Gastroesophageal sphincter (tissue), 4 donors: Measurements from ENCODE around the gene NAPEPLD. TPM values are rescaled to one million over a fixed set of nuclear protein-coding genes. Genes with fewer than 3 reads are reported as not detected.
A peak's percentile ranks its signal among the peaks of the same experiment; 100 is the strongest.
"Not testable (repeated sequence)": the region's sequence is repeated elsewhere in the genome, so short reads cannot be mapped to it uniquely, and the experiment has no call there.

Source experiments
- ATAC-seq: fragments of 150-250 bp; one replicate; pipeline ENCODE4 v1.9.1; 2016; ENCODE audit warnings: mild to moderate bottlenecking, moderate library complexity
- H3K27ac ChIP-seq, 4 donors: fragments of 200-600 bp; sonication (generic) in 3 of 4; 1 replicate in 3 of 4; 2 replicates in 1 of 4; pipeline ENCODE4 v1.5.1; 2016 to 2019
- H3K27me3 ChIP-seq: fragments of 200-600 bp; sonication (generic); one replicate; pipeline ENCODE4 v1.5.1; 2019
- H3K36me3 ChIP-seq, 2 donors: fragments of 200-600 bp; sonication (generic); one replicate each; pipeline ENCODE4 v1.5.1; 2019; ENCODE audit warnings: control low read depth in 1 of 2
- H3K4me1 ChIP-seq, 3 donors: fragments of 200-600 bp; sonication (generic); 1 replicate in 2 of 3; 2 replicates in 1 of 3; pipeline ENCODE4 v1.5.1; 2016 to 2019; ENCODE audit warnings: control low read depth in 2 of 3
- H3K4me3 ChIP-seq, 2 donors: fragments of 200-600 bp; sonication (generic); one replicate each; pipeline ENCODE4 v1.5.1; 2019; ENCODE audit warnings: mild to moderate bottlenecking in 1 of 2, moderate library complexity in 1 of 2
- H3K9me3 ChIP-seq, 3 donors: fragments of 200-600 bp; sonication (generic); one replicate each; pipeline ENCODE4 v1.5.1; 2017 to 2019; ENCODE audit warnings: control low read depth in 2 of 3
- EP300 ChIP-seq: sonication (generic); formaldehyde crosslinking; IDR thresholded peaks from one replicate; pipeline ENCODE4 v1.6.1; 2017; ENCODE audit warnings: antibody characterized with exemption, mild to moderate bottlenecking
- POLR2A ChIP-seq, 2 donors: fragments of 450-650 bp; IDR thresholded peaks; one replicate each; pipeline ENCODE4 v1.6.1; 2017; ENCODE audit warnings: antibody characterized with exemption in 2 of 2, mild to moderate bottlenecking in 2 of 2, moderate library complexity in 1 of 2
- POLR2AphosphoS5 ChIP-seq: sonication (generic); formaldehyde crosslinking; IDR thresholded peaks from one replicate; pipeline ENCODE4 v1.6.1; 2017; ENCODE audit warnings: antibody characterized with exemption
- WGBS, 2 donors: methylation state at CpG; one replicate each; pipeline ENCODE4 v1.1.5; 2018; ENCODE audit warnings: low coverage in 1 of 2; 5-methylcytosine and 5-hydroxymethylcytosine counted together
- total RNA-seq, 4 donors: library from RNA; depleted of rRNA; stranded (reverse); fragments of >200 nt; gene quantifications; one replicate each; pipeline ENCODE4 v1.1.0, GENCODE V29; 2016
- TF ChIP-seq, protein P1 (sequence below), 4 experiments: fragments of 200-600 bp in 2 of 4; fragments of 450-650 bp in 2 of 4; sonication (generic) in 1 of 4; IDR thresholded peaks; one replicate each; pipeline ENCODE4 v1.5.1; 2017 to 2019; ENCODE audit warnings: antibody characterized with exemption in 4 of 4, mild to moderate bottlenecking in 2 of 4, moderate library complexity in 2 of 4

The NAPEPLD gene
- 10 to 100 TPM in 1 of 4 donors, 1 to 10 TPM in 3; 7.1 to 19.1 (median 7.3) TPM for total RNA-seq

DNA sequence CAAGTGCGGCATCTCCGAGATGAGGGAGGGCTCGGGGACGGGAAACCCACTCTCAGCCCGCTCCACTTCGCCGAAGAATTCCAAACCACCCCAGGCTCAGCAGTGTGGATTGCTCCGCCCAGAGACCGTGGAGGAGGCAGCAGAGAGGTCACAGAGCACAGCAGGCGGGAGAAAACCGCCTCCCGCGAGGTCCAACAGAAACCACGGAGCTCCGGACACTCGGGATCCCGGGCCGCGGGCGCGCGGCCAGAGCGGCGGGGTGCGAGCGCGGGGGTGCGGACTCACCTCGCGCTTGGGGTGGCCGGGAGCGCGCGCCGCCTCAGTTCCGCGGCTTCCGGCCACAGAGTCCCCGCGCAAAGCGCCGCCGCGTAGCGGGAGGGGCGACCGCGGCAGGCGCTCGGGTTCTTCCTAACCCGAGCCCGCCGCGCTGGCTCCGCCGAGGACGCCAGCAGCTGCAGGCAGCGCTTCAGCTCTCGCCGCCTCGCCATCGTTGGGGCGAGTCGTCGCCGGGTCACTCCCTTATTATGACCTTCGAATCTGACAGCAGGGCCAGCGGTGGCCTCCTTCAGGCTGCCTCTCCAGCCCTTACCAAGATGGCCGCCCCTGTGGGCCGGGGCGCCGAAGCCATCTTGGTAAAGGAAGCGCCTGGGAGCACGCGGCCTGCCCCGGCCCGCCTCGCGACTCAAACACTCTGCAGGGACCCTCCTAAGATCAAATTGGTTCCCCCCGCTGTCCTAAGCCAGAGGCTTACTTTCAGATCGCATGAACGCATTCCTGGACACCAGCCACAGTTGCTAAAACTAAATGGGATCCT lies at the start of gene NAPEPLD:
TSS of gene NAPEPLD (minus strand) at position 106 of the 814 bp plus-strand sequence. CDS start 20,323 bp downstream, outside the sequence.
- Histone ChIP-seq H3K27ac (peak within 1 kb of the TSS; percentile 82 to 95 (median 94)), H3K4me3 (peak within 1 kb of the TSS; percentile 67 to 74), H3K9me3 (no peaks in the 10 kb centered on the region), H3K36me3 (no peaks in the 10 kb centered on the region), H3K4me1 (peaks cover 4 to 41% (median 6%) of the 10 kb centered on the region in 3 donors), H3K27me3 (no peaks in the 10 kb centered on the region)
- peak; percentile 96 for ATAC-seq
- TF ChIP-seq EP300 (no peak), POLR2A (IDR thresholded peaks at IDR 0.05) (peak; percentile 48 to 52), POLR2AphosphoS5 (peak; percentile 52)
- TF ChIP-seq, protein P1, sequence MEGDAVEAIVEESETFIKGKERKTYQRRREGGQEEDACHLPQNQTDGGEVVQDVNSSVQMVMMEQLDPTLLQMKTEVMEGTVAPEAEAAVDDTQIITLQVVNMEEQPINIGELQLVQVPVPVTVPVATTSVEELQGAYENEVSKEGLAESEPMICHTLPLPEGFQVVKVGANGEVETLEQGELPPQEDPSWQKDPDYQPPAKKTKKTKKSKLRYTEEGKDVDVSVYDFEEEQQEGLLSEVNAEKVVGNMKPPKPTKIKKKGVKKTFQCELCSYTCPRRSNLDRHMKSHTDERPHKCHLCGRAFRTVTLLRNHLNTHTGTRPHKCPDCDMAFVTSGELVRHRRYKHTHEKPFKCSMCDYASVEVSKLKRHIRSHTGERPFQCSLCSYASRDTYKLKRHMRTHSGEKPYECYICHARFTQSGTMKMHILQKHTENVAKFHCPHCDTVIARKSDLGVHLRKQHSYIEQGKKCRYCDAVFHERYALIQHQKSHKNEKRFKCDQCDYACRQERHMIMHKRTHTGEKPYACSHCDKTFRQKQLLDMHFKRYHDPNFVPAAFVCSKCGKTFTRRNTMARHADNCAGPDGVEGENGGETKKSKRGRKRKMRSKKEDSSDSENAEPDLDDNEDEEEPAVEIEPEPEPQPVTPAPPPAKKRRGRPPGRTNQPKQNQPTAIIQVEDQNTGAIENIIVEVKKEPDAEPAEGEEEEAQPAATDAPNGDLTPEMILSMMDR (IDR thresholded peaks at IDR 0.05), result peak in 1 of 4 experiments; percentile 27
- WGBS, 2 donors, result 6 to 16% methylated on average over 6 to 7 of the region's 82 CpGs

DNA sequence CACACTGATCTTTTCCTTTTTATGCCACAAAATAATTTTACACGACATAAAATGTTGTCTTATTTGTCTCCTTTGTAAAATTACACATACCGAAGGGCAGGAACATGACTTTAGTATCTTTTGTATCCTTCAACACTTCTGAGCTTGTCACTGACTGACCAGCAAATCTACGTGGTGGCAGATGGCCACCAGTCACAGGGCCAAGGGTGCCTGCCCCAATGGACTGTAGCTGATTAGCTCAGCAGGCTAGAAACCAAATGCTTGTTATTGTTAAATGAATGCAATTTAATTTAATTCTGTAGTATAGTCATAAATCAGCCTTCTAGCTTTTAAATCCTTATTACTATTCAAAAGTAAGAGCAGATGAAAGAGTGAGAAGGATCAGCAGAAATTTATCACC lies 49.2 kb upstream of the NAPEPLD start:
- WGBS, 2 donors, result 42 to 76% methylated on average over 3 of the region's 3 CpGs
- H3K9me3 ChIP-seq, ATAC-seq, H3K4me1 ChIP-seq, H3K4me3 ChIP-seq, H3K27me3 ChIP-seq, H3K27ac ChIP-seq, H3K36me3 ChIP-seq: not testable (repeated sequence)

DNA sequence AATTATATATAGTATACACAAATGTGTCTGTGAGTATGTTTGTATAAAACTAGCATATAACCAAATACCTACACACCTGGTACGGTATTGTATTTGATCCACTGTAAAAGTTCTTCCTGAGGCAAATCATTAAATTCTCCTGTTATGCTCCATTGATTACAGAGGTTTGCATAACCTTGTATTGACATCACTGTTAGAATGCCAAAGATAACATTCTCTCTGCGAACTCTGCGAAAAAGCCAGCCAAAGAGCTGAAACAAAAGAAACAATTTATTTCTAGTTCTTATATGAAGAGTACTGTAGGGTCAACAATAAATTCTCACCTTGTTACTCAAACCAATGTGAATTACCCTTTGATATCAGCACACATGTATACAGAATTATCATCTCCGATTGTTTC lies 46.5 kb upstream of the NAPEPLD start:
- not testable (repeated sequence) for H3K9me3 ChIP-seq, H3K4me1 ChIP-seq, H3K27ac ChIP-seq, H3K27me3 ChIP-seq, ATAC-seq, H3K36me3 ChIP-seq, H3K4me3 ChIP-seq
- WGBS, 2 donors, result 69 to 78% methylated on average over 3 to 4 of the region's 4 CpGs

DNA sequence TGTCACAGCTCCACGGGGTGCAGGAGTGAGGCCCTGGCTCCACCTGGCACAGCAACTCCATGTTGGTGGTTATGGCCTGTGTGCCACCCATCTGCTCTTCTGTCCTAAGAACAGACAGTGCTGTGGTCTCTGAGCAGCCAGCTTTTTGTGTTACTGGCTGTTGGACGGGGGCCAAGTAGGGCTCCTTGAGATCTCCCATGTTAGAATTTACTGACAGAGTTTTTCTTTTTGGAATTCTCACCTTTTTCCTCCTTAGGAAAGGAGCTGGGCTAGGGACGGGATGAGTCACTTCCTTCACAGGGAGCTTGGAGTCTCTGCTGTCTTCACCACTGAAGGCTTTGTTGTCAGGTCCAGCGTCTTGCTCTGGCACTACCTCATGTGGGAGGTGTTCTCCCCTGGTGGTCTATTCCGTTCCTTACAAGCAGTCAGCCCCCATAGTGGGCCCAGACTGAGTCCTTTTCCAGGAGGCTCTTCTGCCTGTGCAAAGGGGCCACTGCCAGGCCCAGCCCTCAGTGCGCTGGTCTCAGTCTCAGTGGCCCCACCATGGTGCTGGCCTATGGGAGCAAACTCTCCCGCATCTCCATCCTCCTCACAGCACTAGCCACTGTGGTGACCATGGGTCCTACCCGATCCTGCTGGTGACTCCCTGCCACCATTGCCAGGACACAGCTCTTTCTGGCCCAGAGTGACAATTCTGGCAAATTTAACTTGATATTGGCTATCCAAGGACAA lies 23.7 kb upstream of the NAPEPLD start:
- not testable (repeated sequence) for H3K4me1 ChIP-seq, ATAC-seq, H3K9me3 ChIP-seq, H3K36me3 ChIP-seq, H3K27ac ChIP-seq, H3K27me3 ChIP-seq, H3K4me3 ChIP-seq
- WGBS, 2 donors, result 71% methylated on average over 1 of the region's 8 CpGs; no CpG with 5 or more reads in 1 of the 2 donors

DNA sequence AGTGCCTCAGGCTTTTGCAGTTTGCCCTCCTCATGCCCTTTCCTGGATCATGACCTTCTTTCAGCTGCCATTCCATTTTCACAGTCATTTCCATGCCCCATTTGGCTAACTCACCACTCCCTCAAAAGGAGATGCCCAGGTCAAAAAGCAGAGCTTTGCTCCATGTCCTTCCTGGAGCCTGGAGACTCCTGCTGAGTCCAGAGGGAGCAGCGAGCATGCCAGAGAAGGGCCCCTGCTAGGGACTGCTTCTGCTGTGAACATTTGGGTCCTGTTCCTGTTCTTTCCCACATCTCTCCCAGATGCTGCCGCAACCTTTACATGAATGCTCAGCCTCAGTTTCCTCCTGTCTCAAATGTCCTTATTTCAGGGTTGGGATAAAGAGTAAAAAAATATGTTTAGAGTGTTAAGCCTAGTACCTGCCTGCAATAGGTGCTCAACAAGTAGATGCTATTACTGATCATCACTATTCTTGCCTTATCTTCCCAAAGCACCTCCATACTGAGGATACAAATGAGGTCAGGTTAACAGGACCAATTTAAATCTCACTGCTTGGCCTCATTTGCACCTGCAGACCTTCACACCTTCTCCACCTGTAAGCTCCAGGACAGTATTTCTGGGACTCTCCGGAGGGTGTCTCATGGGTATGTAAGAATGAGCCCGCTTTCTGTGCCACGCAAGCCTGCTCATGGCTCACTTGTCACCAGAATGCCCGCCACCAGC lies 23.0 kb upstream of the NAPEPLD start:
- 60 to 100% methylated on average over 2 of the region's 6 CpGs for WGBS, 2 donors
- not testable (repeated sequence) for H3K9me3 ChIP-seq, H3K27ac ChIP-seq, H3K36me3 ChIP-seq, H3K4me3 ChIP-seq, ATAC-seq, H3K27me3 ChIP-seq, H3K4me1 ChIP-seq

DNA sequence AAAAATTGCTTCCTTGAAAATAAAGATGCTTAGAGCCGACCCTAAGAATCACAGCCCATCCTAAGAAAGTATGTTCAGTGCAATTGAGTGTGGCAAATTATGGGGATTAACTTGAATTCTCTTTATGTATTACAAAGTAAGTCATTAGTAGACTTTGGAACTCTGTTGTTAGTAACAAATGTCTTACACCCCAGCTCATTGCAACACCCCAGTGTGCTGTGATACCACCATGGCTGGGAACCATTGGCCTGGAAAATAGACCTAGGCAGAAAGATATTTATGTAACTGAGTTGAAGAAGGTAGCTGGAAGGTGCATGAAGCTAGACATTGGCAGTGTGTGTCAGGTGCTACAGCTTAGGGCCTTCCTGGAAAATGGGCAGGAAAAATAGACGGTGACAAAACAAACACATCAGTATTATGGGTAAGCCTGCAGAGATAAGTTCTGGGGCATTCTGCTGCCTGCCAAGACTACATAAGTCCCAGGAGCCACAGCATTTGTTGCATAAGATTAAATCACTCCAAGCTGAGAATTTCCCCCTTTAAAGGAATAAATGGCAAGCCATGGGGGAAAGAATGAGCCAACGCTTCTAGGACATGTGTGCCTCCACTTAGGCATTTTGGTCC lies 18.1 kb upstream of the NAPEPLD start:
- H3K4me3 ChIP-seq, H3K27ac ChIP-seq, ATAC-seq, H3K4me1 ChIP-seq, H3K9me3 ChIP-seq, H3K36me3 ChIP-seq, H3K27me3 ChIP-seq: not testable (repeated sequence)
- 94 to 96% methylated on average over 2 of the region's 3 CpGs for WGBS, 2 donors

DNA sequence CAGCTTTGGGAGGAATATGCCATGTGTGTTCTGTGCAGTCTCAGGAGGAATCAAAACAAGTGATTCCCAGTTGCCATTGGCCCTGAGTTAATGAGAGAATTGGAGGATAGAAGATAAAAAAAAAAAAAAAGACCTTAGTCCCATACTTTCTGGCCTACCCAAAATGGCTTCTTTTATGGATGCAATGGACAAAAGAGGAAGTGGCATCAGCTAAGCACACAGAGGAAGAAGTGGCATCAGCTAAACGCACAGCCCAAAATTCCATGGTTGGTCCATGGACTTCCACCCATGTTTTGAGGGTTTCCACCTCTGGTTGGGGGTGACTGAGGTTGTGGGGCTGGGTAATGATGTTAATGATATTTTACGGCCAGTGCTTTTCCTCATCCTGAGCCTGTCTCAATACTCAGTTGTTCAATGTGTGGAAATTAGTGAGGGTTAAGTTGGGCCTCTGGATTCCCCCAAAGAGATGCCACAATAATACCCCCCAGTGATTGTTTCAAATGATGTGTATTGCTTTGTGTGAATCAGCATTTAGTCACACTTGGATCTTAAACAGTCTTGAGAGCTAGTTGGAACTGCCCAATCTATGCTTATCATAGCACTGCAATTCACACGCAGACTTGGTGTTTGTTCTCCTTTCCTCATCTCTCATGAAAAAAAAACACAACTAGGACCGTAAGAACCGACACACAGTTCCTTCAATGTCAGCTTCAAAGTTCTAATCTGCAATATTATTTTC lies 14.4 kb upstream of the NAPEPLD start:
- WGBS, 2 donors, result 58 to 80% methylated on average over 4 to 5 of the region's 5 CpGs
- not testable (repeated sequence) for ATAC-seq

DNA sequence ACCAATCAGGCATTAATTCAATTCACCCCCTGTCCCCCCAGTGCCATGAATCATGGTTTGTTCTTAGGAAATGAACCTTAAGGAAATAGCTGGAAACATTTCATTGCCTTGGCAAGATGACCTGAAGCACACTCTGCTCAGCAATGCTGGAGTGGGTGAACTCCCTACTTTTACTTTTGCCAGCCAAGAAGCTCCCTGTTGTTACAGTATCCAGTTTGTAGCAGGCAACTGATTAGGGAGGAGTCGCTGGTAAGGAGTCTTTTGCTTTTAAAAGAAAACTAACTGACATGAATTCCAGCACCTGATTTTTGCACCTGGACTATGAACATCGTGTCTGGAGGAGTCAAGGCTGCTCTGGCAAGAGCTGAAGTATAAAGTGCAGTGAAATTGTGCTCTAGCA lies 13.7 kb upstream of the NAPEPLD start:
- ATAC-seq, result peak; percentile 34
- H3K4me3 ChIP-seq, H3K27me3 ChIP-seq, H3K4me1 ChIP-seq, H3K36me3 ChIP-seq, H3K27ac ChIP-seq, H3K9me3 ChIP-seq: not testable (repeated sequence)
- WGBS, 2 donors, result 45 to 71% methylated on average over 2 of the region's 2 CpGs

More for the DNA sequence above, 14.4 kb upstream of the NAPEPLD start:
- not testable (repeated sequence) for H3K27me3 ChIP-seq, H3K9me3 ChIP-seq, H3K36me3 ChIP-seq, H3K4me3 ChIP-seq, H3K27ac ChIP-seq, H3K4me1 ChIP-seq

DNA sequence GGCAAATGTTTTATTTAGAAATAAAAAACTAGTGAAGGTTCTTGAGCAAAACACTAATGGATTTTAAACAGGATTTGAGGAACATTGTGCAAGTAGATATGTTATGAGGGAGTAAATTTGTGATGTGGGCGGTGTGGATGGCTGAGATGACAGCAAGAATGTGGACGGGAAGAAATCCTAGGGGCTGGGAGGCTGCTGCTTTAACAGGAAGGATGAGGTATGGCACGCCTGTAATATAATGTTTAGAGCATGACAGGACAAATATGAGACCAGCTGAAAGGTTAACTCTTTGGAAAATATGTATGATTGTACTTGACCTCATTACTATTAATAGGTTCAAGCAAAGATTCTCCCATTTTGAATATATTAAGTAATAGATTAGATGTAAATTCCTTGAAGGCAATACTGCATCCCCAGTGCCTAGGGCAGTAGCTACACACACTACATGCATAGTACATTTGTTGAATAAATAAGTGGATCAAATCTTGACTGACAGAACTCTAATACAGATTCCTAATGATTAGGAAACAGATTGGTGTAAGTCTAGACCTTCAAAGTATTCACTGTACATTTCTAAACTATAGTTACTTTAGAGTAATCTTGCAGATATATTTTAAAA lies 13.2 kb upstream of the NAPEPLD start:
- not testable (repeated sequence) for H3K36me3 ChIP-seq, H3K27me3 ChIP-seq, H3K4me3 ChIP-seq, H3K4me1 ChIP-seq, H3K27ac ChIP-seq, H3K9me3 ChIP-seq, ATAC-seq
- 61 to 86% methylated on average over 1 to 2 of the region's 3 CpGs for WGBS, 2 donors

DNA sequence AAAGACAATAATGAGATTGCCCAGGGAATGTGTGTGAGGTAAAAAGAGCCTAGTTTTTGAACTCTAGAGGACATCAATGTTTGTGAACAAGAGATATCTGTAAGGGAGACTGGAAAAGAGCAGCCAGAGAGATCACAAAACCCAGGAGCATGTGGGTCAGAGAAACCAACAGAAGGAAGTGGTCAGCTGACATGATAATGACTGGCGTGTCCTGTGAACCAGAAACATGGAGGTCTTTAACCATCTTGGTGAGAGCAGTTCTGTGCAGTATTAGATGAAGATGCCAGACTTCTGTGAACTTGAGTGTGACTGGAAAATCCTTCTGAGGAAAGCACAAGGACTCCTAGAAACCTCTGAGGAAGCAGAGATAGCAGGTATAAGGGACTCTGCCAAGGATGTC lies 10.2 kb upstream of the NAPEPLD start:
- H3K27ac ChIP-seq, H3K9me3 ChIP-seq, ATAC-seq, H3K36me3 ChIP-seq, H3K4me1 ChIP-seq, H3K27me3 ChIP-seq, H3K4me3 ChIP-seq: not testable (repeated sequence)
- 67 to 100% methylated on average over 1 of the region's 1 CpG for WGBS, 2 donors
